H1 (cell line): ENCODE measurements around the gene COL4A1. TPM values are rescaled to one million over a fixed set of nuclear protein-coding genes. Genes with fewer than 3 reads are reported as not detected.

ENCODE experiments used
- EZH2 ChIP-seq: fragments of 200-600 bp; sonication (generic); IDR thresholded peaks from 2 replicates; pipeline ENCODE4 v1.7.1; 2012; ENCODE audit warnings: low read depth, mild to moderate bottlenecking, moderate library complexity, low read length, inconsistent platforms; ENCODE audit not compliant: severe bottlenecking
- RXRA ChIP-seq: IDR thresholded peaks from 2 replicates; pipeline ENCODE4 v1.6.1; 2011; ENCODE audit warnings: low read depth, mild to moderate bottlenecking, low read length, moderate library complexity; ENCODE audit not compliant: insufficient read depth
- SP2 ChIP-seq: IDR thresholded peaks from 2 replicates; pipeline ENCODE4 v1.6.1; 2012; ENCODE audit warnings: mild to moderate bottlenecking, low read length, inconsistent platforms
- polyA plus RNA-seq, 7 experiments: library from polyadenylated mRNA; depleted of rRNA in 3 of 7; stranded (reverse) in 5 of 7; unstranded in 2 of 7; fragments of >200 nt in 5 of 7; fragments of 200-250 nt in 2 of 7; gene quantifications; 1 replicate in 5 of 7; 2 replicates in 1 of 7; 4 replicates in 1 of 7; pipeline versions ENCODE4 v1.2.1 to v1.2.3, GENCODE V29; 2011 to 2013; ENCODE audit warnings: missing spikeins in 2 of 7, mixed read lengths in 2 of 7
- total RNA-seq: library from RNA; stranded (reverse); fragmentation: NEBNext Ultra II Directional; extraction: Animal tissue kit (Norgen Biotek cat#: 25700); gene quantifications from 2 replicates; pipeline ENCODE4 v1.2.1, GENCODE V29; 2021

Gene COL4A1
- total and polyA plus RNA-seq, 2 of the 8 experiments (the other 6 are each of a cell fraction or from before 2014, with no cell fraction given), result 30.7 to 82.0 TPM

DNA sequence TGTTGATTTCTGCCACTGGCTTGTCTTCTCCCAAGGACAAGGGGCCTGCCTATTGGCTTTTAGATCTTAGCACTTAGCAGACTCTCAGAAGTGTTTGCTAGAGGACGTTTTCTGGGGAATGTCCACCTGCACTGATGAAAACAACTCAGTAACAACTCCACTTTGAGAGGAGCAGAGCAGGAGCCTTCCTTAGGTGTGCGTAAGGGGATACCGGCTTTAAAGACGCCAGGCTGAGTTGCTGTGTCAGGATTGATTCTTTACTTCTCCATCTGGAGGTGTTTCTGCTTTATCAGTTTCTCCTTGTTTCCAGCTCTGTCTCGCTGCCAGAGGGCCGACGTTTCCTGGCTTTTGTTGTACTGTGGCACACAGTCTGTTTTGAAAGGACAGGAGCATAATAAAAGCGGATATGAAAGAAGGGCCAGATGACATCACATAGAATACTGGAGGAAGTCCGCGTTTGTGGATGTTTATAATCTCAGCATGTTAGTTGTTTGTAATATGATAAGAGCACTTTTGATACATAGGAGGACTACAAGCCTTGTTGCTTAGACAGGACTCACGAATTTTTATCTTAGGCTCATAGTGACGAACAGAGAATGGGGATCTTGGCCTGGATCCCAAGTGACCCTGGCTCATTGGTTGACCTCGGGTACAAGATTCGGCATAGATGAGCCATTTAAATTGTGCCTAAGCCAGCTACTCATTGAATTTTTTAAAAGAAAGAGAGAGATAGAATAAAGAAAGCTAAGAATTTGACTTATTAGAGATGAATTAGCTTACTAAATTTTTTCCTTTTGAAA is 34.7 kb upstream of the COL4A1 start (continued):
- TF ChIP-seq RXRA (no peak), EZH2 (no peak), SP2 (no peak)
